GM12892 (cell line): ENCODE data around the gene CBX2.

ENCODE experiments used
- POLR2A ChIP-seq: IDR thresholded peaks from 2 replicates; pipeline ENCODE4 v1.6.1; 2011; ENCODE audit warnings: low read depth, low read length, control low read depth
- TAF1 ChIP-seq: IDR thresholded peaks from 2 replicates; pipeline ENCODE4 v1.6.1; 2011; ENCODE audit warnings: low read depth, mild to moderate bottlenecking, control low read depth, low read length, borderline replicate concordance

DNA sequence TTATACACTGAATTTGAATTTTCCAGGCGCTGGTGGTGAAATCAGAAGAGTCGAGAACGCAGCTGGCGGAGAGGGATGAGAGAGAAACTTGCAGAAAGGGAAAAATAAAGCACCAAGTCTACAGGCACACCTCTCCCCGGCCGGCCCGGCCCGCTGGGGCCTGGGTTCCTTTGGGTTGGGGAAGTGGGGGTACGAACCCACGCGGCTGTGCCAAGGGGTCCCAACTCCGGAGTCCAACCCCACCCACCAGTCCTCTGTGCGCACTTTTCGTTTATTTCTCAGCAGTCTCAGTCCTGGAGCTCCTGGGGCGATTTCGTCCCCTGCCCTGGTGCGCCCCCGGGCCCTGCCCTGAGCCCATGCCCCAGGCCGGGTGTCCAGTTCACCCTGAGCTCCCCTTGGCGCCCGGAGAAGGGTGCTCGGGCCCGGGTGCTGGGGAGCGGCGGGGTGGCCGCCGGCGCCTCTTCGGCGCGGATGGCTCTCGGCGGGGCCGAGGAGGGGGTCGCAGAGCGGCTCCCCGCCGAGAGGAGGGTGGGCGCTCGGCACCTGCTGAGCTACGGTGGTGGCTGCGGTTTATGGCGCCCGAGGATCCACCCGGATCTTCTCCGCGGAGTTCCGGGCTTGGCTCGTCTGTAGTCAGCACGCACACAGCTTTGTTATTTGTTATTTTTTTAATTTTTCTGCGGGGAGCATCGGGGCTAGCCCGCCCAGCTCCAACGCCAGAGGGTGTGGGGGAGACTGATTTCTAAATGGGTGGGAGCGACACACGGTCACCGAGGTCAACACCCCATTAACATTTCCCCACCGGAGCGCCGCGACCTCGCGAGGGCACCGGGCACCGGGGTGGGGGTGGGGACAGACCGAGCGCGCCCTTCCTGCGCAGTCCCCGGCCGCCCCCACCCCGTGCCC is 34.7 kb downstream of the CBX2 start:
- TF ChIP-seq TAF1 (no peak), POLR2A (no peak)
